Measurements from ENCODE around the gene DNAJA3.

DNAJA3 gene

DNA sequence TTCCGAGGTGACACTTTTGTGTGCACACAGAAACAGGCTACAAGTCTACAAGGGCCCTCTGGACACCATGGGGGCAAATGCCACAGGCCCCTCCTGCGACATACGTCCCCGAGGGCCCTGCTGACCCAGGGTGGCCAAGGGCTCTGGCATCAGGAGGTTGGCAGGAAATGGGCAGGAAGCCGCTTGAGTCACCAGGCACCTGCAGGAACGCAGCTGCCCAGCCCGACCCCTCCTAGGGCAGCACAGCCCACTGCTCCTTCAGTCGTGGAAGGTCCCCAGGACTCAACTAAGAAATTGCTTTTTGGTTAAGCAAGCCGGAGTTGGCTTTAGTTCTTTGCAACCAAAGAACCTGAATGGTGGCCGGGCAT is 17.4 kb upstream of the DNAJA3 start:
- DNase-seq = no peak

DNA sequence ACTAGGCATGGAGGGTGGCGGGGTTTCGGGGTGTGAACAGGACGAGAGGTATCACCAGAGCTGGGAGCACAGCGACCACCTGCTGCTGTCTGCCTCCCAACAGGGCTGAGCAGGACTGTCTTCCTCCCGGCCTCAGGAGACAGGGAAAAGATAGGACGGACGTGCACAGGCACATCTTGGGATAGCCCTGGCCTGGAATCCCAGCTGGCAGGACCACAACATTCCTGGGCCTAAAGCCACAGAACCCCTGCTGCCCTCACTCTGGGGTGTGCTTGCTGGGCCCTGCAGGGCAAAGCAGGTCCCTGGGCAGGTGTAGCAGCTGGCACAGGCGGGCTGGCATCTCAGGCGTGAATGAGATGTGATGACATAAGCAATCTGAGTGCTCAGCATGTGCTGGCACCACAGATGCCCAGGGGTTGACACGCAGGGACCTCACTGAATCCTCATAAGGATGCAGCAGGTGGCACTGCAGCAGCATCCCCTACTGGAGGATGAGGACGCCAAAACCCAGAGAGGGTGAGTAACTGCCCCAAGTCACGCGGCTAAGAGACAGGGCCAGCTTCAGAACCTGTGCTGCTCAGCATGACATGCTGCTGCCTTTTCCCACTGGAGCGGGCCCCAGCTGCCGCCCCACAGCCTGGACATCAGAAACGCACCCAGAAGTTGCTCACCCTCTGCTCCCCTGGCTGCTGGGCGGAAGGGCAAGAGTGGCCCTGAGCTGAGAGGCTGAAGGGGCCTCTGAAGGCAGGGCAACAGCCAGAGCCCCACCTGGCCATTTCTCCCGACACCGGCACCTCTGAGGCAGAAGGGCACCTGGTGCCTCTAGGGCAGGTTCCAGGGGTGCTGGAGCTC is 16.4 kb upstream of the DNAJA3 start:
- no peak for DNase-seq

DNA sequence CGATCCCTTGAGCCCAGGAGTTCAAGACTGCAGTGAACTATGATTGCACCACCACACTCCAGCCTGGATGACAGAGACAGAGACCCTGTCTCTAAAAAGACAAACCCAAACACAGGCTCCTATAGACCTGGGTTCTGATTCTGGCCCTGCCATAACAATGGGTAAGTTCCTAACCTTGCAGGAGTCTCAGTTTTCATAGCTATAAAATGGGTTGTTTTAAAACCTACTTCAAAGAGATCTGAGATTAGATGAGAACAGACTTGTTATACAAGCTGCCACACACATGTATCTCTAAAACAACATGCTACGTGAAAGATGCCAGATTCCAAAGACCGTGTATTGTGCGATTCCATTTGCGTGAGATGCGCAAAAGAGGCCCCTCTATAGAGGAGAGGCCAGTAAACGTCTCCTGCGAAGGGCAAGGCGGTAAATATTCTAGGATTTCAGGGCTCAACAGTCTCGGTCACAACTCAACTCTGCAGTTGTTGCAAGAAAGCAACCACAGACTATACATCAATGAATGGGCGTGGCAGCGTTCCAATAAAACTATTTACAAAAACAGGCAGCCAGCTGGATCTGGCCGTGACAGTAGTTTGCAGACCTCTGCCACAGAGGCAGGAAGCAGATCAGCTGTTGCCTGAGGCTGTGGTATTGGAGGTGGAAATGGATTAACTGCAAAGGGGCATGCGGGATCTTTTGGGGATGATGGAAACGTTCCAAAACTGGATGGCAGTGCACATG is 15.2 kb upstream of the DNAJA3 start:
- DNase-seq = no peak

DNA sequence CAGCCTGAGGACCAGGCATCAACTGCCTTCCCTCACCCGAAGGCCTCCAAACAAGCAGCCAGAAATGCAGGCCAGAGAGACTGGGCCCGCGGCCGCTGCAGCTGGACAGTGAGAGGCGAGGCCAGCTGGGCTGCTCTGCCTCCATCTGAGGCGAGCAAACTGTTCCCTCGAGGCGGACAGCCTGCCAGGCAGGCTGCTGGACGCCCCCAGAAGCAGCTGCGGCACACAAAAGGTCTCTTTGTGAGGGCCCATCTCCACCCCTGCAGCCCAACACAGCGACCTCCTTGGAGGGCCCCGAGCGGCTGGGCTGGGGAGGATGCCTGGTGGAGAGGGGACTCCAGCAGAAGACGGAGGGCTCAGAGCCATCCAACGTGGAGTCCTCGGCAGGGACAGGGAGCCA is 14.0 kb upstream of the DNAJA3 start:
- no peak for DNase-seq

DNA sequence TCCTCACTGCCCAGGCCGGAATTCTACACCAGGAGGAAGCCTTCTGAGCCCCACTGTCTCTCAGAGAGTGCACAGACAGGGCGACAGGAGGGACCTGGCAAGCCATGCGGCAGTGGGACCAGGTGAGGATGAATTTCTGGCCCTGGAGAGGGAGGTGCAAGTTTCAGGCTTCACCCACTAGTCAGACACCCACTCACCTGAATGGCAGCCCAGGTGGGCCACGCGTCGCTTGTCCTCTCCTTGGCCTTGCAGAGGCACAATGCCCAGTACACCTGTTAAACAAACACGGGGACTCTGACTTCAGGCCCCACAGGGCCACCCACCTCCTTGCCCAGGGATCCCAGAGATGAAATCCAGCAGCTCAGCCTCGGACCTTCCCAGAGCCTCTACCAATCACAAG is 13.5 kb upstream of the DNAJA3 start:
- no peak for DNase-seq

DNA sequence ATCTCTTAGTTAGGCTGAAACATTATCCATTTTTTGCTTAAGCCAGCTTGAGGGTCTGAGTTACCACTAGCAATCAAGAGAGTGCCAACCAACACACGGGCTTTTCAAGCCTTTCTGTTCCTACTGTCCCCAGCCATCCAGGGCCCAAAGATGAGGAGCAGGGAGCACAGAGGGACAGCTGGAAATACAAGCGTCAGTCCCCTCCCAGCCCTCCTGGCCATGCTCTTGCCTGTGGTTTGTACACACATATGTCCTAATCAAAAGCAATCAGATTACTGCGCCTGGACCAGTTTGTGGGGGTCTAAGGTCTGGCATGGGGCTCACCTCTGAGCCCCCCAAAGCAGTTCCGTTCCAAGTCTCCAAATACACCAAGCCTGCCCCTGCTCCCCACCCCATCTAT is 12.8 kb upstream of the DNAJA3 start:
- DNase-seq = no peak

DNA sequence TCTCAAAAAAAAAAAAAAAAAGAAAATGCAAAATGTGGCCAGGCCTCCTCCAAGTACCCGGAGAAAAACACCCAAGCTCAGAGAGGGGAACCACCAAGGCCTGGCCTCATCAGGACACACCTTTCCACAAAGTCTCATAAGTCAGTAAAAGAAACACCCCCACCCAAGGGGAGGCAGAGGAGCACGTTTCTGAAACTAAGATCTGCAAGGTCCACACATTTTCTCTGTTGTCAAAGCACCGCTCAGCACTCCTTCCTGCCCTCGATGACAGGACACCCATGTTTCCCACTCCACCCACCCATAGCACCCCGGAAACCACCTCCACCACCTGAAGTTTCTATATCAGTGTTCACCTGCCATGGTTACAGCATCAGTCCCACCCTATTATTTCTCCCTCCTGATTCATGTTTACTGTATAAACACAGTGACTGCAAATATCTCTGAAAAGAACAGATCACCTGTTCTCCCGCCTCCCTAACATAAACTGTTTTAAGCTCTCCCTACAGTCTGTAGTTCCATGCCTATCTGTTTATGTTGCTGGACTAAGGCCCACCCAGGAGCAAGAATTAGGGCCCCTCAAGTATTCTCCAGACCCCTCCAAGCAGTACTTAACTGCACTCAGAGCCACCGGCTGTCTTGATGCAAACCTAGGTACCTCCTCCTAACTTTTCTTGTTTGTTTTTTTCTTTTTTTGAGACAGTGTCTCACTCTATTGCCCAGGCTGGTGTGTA is 11.3 kb upstream of the DNAJA3 start:
- DNase-seq = peak; percentile 78

DNA sequence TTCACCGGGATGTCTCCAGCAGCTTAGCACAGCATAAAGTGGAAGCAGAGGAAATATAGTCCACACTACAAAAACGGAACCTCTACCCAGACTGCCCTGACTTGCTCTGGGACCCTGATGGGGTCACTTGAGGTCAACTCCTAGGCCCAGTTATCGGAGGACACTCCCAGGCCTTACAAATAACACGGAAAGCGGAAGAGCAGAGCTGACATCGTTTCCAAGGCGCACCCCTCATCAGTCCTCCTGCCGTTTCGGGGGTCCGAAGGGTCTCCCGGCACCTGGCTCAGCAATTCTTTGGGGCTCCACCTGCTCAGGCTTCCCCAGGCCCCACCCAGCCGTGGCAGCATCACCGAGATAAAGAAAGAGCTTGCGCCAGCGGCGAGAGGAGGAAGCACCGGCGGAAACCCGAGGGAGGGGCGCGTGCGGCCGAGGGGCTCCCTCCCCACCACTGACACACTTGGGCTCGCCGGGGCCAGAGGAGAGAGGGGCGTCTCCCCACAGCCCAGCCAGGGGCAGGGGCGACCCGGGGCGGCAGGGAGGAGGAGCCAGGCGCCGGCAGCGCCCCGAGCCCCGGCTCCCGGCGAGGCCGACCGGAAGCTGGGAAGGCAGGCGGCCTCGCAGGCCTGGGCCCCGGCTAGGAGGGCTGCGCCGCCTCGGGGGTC is 10.0 kb upstream of the DNAJA3 start:
- peak; percentile 72 for DNase-seq

DNA sequence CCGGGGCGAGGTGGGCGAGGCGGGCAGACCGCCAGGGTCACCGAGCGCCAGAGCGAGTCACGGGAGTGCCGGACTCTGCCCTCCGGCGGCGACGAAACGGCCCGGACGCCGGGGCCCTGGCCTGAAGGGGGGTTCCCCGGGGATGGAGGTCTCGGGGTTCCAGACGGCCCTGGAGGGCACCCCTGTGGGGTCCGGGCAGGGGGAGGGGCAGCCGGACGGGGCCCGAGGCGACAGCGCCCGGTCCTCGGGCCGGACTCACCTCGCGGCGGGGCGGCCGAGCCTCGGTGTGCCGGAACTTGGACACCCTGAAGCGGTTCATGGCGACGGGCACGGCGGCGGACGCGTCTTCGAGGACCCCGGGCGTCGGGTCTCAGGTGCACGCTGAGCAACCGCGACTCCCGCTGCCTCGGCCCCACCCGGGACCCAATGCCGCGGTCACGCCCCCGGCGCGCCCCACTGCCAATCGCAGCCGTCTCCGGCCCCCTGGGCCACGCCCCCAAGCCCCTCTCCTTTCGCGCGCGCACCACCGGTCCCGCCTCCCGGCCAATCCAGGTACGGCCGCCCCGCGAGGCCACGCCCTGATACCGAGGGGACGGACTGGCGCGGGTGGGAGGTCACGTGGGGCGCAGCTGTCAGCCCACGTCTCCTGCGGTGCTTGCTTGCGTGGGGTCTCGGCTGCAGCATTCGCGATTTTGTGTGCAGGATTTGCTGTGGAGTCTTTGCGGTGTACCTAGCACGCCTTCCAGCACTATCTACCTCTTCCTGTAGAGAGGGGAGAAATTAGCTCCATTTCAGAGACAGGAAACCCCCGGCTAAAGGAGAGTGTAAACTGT is 9.3 kb upstream of the DNAJA3 start, which contains the start of gene CORO7:
TSS of gene CORO7 (minus strand) at position 397 of the 833 bp plus-strand sequence. CDS start at position 319, 78 bp downstream.
- peak; percentile 100 for DNase-seq

DNA sequence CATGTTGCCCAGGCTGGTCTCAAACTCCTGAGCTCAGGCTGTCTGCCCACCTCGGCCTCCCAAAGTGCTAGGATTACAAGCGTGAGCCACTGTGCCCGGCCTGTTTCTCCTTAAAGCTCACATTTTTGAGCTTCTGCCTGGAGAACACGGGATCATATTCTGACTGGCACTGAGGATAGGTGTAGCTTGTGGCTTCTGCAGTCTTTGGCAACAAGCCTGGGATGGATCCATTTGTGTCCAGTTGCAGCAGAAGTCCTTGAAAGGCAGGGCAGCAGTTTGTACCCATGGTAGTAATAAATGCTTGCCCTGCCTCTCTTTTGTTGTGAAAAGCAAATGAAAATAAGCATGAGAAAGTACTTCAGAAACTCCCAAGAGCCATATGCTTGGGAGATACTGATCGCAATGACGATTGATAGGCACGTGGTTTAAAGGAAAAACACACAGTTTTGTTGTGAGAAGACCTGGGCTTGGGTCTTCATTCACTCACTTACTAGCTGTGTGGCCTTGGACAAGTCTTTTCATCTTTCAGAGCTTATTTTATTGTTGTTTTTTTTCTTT is 6.2 kb upstream of the DNAJA3 start:
- DNase-seq = no peak

DNA sequence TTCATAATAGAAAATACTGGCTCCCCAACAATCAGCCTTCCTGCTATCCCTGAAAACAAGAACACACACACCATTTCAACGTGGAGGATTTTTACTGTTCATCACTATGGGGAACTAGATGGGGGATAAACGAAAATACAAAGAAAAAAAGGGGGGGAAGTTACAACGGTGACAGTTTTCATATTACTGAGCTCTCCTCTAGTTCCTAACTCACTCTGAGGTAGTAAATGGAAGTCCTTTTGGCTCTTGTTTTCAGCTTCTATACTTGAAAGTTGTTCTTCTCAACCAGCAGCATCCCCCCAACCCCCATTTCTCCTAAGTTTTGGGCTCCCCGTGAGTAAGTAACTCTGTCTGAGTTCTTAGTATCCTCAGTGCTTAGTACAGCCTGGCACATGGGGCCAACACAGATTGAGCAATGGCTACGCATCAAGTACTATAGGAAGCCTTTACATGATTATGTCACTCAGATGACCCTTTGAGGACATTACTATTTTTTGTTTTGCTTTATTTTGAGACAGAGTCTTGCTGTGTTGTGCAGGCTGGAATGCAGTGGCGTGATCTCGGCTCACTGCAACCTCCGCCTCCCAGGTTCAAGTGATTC is 5.1 kb upstream of the DNAJA3 start:
- no peak for DNase-seq

DNA sequence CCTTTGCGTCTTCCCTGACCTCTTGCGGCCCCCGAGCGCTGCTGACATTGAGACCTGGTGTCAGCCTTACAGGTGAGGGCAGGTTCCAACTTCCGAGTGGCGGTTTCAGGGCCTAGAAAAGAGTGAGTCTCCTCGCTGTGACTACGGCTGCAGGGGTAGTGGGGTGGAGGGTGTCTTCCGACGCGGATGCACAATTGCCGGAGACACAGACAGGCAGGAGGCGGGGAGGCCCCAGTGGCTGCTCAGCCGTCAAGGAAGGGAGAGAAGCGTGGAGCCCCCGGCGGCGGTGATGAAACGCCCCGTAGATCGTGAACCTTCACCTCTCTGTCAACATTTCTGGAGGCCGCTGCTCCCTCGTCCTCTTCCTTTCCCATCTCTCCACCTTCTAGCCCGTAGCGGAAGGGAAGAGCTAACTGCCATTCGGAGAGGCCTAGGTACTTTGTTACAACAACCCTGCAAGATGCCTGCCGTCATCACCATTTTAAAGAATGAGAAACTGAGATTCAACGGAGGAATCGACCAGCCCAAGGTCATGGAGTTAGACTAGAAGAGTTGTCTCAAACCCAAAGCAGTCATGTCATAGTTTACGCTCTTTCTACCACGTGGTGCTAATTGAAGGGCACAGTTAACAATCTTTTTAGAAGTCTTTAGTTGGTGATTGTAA is 485 bp downstream of the DNAJA3 start:
- no peak for DNase-seq

DNA sequence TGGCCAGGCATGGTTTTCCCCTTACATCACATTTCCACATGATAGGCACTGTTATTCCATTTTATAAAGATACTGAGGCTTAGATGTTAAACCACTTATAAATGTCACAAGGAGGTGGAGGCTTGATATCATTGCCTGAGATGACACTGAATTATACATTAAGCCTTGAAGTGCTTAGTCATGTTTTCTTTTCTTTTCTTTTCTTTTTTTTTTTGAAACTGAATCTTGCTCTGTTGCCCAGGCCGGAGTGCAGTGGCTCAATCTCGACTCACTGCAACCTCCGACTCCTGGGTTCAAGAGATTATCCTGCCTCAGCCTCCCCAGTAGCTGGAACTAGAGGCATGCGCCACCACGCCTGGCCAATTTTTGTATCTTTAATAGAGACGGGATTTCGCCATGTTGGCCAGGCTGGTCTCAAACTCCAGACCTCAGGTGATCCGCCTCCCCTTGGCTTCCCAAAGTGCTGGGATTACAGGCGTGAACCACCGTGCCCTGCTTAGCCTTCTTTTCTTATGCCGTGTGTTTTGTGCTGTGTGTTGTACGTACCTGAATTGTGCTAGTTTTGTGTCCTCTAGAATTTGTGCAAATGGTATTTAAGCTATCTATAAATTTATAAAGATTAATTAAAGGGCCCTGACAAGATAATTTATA is 1.2 kb downstream of the DNAJA3 start:
- DNase-seq = no peak

DNA sequence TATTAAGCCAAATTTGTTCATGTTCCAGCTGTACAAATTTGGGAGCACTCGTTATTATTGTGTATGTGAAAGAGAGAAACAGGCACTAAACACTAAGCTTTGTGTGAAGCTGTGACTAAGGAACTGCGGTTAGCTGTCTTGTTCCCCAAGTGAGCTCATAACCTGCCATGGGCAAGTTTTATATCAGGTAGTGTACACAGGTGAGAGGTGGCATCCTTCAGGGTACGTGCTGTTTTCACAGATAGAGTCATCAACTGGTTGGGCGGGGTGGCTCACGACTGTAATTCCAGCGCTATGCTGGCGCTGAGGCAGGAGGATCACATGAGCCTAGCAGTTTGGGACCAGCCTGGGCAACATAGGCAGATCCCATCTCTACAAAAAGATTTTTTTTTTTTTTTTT is 2.8 kb downstream of the DNAJA3 start:
- no peak for DNase-seq

DNA sequence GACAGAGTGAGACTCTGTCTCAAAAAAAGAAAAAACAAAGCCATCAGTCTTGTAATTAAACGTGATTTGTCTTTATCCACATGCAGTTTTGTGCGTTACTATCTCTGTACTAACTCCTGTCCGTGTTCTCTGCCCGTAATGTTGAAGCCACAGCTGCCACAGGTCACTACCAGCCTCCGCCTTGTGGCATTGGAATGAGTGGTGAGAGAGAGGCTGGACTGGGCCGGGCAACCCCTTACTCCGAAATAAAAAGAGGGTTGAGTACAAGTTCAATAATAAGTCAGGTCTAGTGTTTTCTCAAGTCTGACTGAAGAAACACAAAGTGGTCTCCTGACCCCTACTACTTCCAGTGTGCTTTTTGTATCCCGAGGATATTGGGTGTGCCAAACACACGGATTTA is 5.4 kb downstream of the DNAJA3 start:
- no peak for DNase-seq

DNA sequence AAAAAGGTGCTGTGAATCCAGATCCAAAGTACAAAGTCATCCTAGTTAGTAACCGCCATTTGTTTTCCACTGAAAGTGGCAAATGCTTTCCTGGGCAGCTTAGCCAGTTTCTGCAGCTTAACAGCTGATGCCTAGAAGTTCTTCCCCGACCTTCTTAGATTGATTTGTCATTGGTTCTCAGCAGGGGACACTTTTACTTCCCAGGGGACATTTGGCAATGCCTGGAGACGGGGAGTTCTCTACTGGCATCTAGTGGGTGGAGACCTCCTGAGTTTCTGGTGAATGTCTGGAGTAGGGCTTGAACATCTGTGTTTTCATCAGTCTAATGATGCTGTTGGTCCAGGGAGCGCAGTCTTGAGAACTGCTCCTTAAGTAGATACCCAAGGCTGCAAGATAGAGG is 7.6 kb downstream of the DNAJA3 start:
- no peak for DNase-seq

DNA sequence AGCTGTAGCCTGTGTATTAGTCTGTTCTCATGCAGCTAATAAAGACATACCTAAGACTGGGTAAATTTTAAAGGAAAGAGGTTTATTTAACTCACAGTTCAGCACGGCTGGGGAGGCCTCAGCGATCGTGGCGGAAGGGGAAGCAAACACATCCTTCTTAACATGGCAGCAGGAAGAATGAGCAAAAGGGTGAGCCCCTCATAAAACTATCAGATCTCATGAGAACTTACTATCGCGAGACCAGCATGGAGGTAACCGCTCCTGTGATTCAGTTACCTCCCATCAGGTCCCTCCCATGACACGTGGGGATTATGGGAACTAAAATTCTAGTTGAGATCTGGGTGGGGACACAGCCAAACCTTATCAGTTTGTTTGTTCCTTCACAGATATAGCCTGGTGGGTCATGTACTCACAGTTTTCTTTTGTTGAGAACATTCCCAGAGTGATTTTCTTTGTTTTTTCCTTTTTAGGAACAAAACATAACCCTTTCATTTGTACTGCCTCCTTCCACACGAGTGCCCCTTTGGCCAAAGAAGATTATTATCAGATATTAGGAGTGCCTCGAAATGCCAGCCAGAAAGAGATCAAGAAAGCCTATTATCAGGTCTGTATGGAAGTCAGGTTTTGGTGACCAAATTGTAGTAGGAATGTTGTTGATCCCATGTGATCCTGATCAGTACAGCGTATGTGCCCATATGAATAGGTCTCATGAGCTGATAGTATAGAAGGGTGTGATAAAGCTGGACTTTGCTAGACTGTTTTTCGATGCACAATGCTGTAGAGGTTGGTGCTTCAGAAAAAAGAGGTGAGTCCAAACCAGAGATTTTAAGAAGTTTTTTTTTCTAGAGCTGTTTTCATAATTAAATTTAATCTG is 8.5 kb downstream of the DNAJA3 start:
- DNase-seq = no peak

DNA sequence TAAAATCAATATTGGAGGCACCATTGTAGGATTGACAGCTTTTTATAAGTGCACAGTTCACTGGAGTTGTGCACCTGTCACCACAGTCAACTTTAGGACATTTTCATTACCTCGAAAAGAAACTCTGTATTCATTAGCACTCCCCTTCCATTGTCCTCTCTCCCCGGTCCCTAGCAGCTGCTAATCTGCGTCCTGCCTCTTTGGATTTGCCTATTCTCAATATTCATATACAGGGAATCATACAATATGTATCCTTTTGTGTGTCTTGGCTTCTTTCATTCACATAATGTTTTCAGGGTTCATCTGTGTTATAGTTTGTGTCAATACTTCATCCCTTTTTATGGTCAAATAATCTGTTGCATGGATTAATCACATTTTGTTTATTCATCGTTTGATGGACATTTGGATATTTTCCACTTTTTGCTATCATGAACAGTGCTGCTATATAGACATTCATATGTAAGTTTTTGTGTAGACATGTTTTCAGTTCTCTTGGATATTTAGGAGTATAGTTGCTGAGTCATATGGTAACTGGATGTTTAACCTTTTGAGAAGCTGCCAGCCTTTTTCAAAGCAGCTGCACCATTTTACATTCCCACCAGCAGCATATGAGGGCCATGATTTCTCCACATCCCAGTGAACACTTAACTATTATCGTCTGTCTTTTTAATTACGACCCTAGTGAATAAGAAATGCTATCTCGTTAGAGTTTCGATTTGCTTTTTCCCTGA is 9.8 kb downstream of the DNAJA3 start:
- DNase-seq = no peak
